ENCODE results near the gene OR13C5.
"Not testable (repeated sequence)": the region's sequence is repeated elsewhere in the genome, so short reads cannot be mapped to it uniquely, and the experiment has no call there.

OR13C5 gene

GRCh38 chr9:104606152-104606551 lies 6.9 kb upstream of the OR13C5 start:
- TF ChIP-seq, protein P1, sequence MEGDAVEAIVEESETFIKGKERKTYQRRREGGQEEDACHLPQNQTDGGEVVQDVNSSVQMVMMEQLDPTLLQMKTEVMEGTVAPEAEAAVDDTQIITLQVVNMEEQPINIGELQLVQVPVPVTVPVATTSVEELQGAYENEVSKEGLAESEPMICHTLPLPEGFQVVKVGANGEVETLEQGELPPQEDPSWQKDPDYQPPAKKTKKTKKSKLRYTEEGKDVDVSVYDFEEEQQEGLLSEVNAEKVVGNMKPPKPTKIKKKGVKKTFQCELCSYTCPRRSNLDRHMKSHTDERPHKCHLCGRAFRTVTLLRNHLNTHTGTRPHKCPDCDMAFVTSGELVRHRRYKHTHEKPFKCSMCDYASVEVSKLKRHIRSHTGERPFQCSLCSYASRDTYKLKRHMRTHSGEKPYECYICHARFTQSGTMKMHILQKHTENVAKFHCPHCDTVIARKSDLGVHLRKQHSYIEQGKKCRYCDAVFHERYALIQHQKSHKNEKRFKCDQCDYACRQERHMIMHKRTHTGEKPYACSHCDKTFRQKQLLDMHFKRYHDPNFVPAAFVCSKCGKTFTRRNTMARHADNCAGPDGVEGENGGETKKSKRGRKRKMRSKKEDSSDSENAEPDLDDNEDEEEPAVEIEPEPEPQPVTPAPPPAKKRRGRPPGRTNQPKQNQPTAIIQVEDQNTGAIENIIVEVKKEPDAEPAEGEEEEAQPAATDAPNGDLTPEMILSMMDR (IDR thresholded peaks at IDR 0.05; ENCODE audit: insufficient read depth, low read depth, low read length, missing control alignments), result no peak

GRCh38 chr9:104605527-104605926 lies 6.3 kb upstream of the OR13C5 start, which contains the start of gene OR13C2:
Gene OR13C2 (minus strand): TSS chr9:104605627. CDS start chr9:104605627, 0 bp downstream.
- DNase-seq (ENCODE audit: low read depth); H3K4me3 ChIP-seq (ENCODE audit: low read length): not testable (repeated sequence)

More at GRCh38 chr9:104606152-104606551, 6.9 kb upstream of the OR13C5 start:
- H3K4me3 ChIP-seq (ENCODE audit: low read length), result no peak overlapping the region
- peak; percentile 23 for DNase-seq (ENCODE audit: low read depth)

DNA sequence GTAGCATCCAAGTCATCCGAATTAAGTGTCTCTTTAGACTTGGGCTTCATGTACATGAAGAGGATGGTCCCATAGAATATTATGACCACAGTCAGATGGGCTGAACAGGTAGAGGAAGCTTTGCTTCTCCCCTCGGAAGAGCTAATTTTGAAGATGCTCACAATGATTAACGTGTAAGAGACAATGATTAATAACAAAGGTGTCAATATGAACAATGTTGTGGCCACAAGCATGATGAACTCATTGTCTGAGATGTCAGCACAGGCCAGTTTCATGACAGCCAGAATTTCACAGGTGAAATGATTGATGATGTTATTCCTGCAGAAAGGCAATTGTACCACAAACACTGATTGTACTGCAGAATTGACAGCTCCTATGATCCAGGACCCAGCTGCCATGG lies 5.6 kb upstream of the OR13C5 start:
- DNase-seq (ENCODE audit: low read depth), result no peak
- TF ChIP-seq, protein P1 (IDR thresholded peaks at IDR 0.05; ENCODE audit: insufficient read depth, low read depth, low read length, missing control alignments), result no peak
- no peak overlapping the region for H3K4me3 ChIP-seq (ENCODE audit: low read length)

- not testable (repeated sequence) for DNase-seq (ENCODE audit: low read depth); H3K4me3 ChIP-seq (ENCODE audit: low read length)
Observed at GRCh38 chr9:104598749-104599148, 464 bp downstream of the OR13C5 start.

GRCh38 chr9:104589626-104590025 lies 9.6 kb downstream of the OR13C5 start:
- DNase-seq (ENCODE audit: low read depth), result no peak
- TF ChIP-seq, protein P1 (IDR thresholded peaks at IDR 0.05; ENCODE audit: insufficient read depth, low read depth, low read length, missing control alignments), result no peak

GRCh38 chr9:104586496-104587180 lies 12.6 kb downstream of the OR13C5 start:
- DNase-seq (ENCODE audit: low read depth), result no peak
- TF ChIP-seq, protein P1 (IDR thresholded peaks at IDR 0.05; ENCODE audit: insufficient read depth, low read depth, low read length, missing control alignments), result no peak
- H3K4me3 ChIP-seq (ENCODE audit: low read length), result no peak overlapping the region

More at GRCh38 chr9:104589626-104590025, 9.6 kb downstream of the OR13C5 start:
- no peak overlapping the region for H3K4me3 ChIP-seq (ENCODE audit: low read length)

- DNase-seq (ENCODE audit: low read depth), result no peak
- TF ChIP-seq, protein P1 (IDR thresholded peaks at IDR 0.05; ENCODE audit: insufficient read depth, low read depth, low read length, missing control alignments), result no peak
- no peak overlapping the region for H3K4me3 ChIP-seq (ENCODE audit: low read length)
Observed at GRCh38 chr9:104580562-104580961, 18.7 kb downstream of the OR13C5 start.

- no peak overlapping the region for H3K4me3 ChIP-seq (ENCODE audit: low read length)
- TF ChIP-seq, protein P1 (IDR thresholded peaks at IDR 0.05; ENCODE audit: insufficient read depth, low read depth, low read length, missing control alignments), result no peak
Observed at GRCh38 chr9:104577263-104577662, 21.9 kb downstream of the OR13C5 start.

More at GRCh38 chr9:104577263-104577662, 21.9 kb downstream of the OR13C5 start:
- DNase-seq (ENCODE audit: low read depth), result no peak

All from epithelial cell of esophagus (primary cell).